NCI-H187 treated with DMSO at 0.1 percent for 48 hours (cell line): ENCODE results near the gene RABL6.
A peak's percentile ranks its signal among the peaks of the same experiment; 100 is the strongest.

ENCODE experiments used
- DNase-seq: peaks from one replicate; lab custom pipeline; 2025; lab: John Stamatoyannopoulos, UW

RABL6 gene

DNA sequence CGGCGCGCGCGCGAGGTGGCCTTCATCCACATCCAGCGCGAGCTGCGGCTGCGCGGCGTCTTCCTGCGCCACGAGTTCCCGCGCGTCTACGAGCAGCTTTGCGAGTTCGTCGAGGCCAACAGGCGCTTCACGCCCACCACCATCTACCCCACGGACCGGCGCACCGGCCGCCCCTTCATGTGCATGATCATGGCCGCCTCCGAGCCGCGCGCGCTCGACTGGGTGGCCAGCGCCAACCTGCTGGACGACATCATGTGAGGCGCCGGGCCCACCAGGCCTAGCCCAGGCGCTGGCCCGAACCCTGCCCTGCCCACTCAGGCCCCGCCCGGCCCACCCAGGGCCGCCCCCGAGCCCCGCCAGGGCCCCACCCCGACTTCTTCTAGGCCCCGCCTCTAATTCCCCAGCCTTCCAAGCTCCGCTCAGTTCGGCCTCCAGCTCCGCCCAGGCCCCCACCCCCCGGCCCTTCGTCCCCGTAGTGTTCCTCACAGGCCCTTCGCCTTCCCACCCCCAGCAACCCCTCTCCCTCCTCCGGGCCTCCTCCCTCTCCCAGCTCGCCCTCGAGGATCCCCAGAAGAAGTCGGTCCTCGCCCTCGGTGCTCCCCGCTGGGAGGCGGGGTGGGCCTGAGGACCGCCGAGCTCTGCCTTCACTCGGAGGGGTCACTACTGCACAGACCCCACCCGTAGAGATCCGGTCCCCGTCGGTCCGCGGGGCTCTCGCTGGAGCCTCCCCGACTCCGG is 39.5 kb downstream of the RABL6 start:
- no peak for DNase-seq

DNA sequence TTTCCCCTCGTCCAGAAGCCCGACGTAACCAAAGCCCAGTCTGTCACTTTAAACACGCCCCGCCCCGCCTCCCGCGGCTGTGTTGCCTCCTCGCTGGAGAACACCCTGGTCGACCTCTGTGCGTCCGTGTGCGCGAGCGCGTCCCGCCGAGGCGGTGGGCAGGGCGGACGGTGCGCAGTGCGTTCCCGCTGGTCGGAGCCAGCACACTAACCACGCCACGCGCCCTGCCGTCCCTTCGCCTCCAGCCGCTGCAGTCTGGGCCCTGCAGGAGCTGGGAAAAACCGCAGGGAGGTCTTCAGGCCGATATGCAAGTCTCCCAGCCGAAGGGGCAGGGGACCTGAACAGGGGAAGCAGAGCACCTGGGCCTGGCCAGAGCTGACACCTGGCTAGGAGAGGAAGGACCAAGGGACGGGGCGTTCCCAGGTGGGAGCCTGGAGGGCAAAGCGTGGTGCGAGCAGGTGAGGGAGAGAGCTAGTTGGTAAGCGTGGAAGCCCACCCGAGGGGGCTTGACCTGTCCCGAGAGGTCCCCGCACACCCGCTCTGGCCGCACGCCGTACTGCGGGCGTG is 40.2 kb downstream of the RABL6 start:
- DNase-seq, result no peak

DNA sequence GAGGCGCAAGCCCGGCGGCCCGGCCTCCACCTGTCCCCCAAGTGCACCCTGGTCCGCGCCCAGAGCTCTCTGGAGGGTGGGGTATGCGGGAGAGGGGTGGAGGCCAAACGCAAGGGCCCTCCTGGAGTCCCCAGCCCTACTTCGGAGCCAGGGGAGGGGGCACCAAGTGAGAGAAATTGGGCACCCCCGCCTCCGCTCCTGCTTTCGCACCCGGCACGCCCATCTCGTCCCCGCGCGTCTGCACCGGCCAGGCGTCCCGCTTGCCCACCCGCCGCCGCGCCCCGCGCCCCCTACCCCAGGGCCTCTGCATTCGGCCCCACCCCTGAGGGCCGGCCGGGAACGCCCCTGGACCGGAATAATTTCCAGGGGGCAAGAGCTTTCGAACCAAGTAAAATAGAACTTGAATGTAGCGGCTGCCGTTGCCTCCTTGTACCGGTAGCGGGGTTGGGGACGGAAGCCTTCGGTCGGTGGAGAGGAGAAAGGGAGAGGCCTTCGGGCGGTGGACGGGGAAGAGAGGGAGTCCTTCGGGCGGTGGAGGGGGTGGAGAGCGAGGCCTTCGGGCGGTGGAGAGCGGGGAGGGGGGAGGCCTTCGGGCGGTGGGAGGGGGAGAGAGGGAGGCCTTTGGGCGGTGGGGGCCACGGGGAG is 40.8 kb downstream of the RABL6 start:
- DNase-seq, result no peak

DNA sequence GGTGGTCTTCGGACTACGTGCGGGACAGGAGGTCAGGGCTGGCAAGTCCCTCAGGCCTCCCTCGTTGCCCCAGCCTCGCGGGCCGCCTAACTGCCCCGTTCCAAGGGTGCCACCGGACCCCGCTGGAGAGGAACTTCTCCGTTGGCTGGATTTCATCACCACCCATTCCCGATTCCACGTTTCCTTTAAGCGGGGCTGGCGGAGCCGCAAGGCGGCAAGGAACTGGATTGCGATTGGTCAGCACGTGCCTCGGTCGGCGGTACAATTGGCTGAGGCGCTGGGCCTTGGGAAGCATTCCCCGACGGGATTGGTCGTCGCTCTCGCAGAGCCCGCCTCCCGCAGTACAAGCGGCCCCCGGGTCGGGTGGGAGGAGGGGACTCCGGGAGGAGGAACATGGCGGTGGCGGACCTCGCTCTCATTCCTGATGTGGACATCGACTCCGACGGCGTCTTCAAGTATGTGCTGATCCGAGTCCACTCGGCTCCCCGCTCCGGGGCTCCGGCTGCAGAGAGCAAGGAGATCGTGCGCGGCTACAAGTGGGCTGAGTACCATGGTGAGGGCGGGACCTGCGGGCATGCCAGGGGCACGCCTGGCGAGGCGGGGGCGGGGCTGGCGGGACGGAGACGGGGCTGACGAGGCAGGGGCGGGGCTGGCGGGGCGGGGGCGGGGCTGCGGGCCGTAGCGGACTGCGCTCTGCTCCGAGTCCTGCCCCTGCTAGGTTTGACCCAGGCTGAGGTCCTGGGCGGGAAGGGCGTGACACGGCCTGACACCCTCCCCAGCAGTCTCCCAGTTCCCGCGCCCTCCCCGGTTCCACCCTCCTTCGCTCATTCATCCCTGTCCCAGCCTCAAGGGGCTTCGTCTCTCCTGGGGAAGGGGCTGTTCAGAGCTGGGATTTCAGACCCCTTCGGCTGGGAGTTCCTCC is 41.6 kb downstream of the RABL6 start, which contains the start of gene PHPT1:
TSS of gene PHPT1 (plus strand) at position 372 of the 922 bp plus-strand sequence. CDS start at position 394, 22 bp downstream.
- peak; percentile 86 for DNase-seq

DNA sequence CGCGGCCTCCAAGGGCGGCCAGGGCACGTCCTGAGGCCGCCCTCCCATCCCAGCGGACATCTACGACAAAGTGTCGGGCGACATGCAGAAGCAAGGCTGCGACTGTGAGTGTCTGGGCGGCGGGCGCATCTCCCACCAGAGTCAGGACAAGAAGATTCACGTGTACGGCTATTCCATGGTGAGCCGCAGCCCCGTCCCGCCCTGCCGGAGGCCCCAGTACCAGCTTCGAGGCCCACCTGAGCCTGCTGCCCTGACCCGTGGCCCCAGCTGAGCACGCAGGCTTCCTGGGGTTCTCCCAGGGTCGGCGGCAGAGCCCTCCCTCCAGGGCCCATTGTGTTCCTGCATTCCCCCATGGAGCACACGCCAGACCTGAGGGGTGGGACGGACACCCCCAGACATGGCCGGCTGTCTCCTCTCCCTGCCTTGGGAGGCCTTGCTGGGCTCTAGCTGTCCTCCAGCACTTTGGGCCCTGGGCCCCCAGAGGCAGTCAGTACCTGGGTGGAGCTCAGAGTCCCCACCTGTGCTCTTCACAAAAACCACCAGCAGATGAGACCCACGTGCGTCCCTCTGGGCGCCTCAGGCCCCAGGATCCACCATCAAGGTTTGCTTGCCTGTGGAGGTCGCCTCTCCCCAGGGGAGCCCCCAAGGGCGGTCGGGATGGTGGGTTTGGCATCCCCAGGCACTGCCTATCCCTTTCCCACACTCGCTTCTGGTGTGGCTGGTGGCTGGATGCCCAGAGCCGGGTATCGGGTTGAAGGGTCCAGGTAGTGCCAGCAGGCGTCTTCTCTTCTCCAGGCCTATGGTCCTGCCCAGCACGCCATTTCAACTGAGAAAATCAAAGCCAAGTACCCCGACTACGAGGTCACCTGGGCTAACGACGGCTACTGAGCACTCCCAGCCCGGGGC is 42.5 kb downstream of the RABL6 start:
- DNase-seq, result no peak

DNA sequence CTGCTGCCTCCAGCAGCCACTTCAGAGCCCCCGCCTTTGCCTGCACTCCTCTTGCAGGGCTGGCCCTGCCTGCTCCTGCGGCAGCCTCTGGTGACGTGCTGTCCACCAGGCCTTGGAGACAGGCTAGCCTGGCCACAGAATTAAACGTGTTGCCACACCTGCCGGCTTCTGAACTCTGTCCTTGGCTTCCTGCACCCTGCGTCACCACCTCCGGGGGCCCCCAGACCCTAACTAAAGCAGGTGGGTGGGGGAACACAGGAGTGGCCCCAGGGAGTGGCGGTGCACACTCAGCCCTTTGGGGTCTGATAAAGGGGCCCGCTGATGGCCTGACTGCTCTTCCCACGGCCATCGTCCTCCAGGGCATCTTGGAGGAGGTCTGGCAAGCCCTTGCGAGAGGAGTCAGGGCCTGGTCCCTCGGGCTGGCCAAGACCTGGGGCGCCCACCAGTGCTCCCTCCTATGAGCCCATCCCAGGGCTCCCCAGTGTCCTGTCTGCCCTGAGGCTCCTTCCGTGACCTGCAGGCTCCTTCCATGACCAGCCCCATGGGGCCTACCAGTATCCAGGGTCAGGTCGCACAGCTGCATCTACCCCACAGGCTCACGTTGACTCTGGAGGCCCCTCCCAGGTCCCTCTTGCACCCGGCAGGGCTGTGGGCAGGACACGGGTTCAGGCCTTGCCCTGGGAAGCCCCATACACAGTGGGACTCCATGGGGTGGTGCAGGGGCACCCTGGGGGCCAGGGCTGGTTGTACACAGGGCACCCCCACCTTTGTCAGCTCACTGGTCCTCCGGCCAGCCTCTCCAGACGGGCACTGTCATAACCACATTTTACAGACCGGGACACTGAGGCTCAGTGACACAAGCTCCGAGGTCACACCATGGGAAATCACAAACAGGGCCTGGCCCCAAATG is 43.4 kb downstream of the RABL6 start:
- DNase-seq, result no peak

DNA sequence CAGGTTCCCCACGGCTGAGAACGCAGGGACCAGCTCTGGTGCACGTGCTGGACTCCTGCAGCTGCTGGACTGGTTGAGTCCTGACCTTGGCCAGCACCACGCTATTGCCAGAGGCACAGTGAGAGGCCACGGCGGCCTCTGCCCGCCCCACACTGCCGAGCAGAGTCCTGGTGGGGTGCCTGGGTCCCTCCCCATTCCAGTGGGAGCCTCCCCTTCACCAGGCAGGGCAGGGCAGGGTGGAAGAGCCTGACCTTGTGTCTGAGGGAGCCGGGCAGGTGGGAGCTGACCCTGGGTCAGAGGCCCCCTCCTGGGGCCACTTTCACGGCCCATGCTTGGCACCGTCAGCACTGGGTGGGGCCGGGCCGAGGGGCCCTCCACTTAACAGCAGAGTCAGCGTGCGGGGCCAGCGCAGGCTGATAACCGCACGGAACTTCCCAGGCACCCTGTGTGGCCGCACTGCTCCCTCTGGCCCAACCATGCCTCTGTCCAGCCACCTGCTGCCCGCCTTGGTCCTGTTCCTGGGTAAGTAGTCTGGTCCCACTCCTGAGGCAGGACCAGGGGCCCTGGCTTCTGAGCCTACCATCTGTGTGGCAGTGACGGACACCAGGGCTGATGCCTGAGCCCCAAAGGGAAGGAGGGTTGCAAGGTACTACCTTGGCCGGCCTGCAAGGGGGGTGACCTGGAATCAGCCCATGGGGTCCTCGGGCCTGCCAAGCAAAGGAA is 44.4 kb downstream of the RABL6 start, which contains the start of gene MAMDC4:
TSS of gene MAMDC4 (plus strand) at position 406 of the 723 bp plus-strand sequence. CDS start at position 477, 71 bp downstream.
- DNase-seq, result no peak

DNA sequence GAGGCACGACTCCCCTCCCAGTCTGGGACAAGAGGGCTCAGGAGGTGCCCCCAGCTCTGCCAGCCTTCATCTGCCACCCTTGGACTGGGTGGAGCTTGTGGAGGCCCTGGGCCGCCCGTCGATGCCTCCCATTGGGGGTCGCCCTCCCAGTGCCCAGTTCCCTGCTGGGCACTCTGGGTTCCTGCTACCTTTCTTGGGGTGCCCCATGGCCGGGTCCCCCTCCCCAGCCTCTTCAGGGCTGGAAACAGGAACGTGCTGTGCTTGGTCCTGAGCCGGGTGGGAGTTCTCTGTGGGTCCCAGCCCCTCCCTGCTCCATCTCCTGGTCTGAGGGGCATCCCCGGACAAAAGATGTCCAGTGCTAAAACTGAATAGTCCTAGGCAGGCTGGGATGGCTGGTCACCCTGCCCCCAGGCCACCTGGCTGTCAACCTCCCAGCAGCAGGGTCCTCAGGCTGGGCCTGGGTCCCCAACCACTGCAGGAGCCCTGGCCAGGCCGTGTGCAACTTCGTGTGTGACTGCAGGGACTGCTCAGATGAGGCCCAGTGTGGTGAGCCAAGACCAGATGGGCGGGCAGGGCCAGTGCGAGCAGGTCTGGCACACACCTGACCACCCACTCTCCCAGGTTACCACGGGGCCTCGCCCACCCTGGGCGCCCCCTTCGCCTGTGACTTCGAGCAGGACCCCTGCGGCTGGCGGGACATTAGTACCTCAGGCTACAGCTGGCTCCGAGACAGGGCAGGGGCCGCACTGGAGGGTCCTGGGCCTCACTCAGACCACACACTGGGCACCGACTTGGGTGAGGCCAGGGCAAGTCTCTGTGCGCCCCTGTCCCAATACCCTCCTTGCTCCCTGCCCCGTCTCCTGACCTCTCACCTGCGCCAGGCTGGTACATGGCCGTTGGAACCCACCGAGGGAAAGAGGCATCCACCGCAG is 45.2 kb downstream of the RABL6 start:
- no peak for DNase-seq

DNA sequence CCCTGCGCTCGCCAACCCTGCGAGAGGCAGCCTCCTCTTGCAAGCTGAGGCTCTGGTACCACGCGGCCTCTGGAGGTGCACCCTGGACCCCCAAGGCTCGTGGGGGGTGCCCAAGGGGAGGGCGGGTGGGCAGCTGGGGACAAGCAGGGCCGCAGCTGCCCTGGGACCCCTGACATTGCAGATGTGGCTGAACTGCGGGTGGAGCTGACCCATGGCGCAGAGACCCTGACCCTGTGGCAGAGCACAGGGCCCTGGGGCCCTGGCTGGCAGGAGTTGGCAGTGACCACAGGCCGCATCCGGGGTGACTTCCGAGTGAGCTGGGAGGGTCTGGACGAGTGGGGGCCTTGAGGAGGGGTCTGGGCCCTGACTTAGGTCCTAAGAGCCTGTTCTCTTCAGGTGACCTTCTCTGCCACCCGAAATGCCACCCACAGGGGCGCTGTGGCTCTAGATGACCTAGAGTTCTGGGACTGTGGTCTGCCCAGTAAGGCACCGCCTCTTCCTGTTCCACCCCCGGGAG is 45.9 kb downstream of the RABL6 start:
- DNase-seq, result no peak

DNA sequence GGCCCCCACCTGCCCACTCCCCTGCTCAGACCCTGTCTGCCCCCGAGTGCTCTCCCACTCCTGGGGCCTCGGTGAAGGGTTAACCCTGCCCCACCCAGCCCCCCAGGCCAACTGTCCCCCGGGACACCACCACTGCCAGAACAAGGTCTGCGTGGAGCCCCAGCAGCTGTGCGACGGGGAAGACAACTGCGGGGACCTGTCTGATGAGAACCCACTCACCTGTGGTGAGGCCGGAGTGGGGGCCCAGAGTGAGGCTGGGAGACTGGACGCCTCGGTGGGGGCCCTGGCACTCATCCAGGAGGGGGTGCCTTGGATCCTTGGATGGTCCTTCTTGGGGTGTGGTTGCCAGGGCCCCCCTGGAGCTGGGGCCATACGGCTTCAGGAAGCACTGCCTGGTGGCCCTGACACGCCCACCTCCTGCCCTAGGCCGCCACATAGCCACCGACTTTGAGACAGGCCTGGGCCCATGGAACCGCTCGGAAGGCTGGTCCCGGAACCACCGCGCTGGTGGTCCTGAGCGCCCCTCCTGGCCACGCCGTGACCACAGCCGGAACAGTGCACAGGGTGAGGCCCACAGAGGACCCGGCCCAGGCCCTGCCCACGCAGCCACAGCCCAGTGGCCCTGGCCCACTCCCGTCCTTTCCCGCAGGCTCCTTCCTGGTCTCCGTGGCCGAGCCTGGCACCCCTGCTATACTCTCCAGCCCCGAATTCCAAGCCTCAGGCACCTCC is 46.5 kb downstream of the RABL6 start:
- no peak for DNase-seq

DNA sequence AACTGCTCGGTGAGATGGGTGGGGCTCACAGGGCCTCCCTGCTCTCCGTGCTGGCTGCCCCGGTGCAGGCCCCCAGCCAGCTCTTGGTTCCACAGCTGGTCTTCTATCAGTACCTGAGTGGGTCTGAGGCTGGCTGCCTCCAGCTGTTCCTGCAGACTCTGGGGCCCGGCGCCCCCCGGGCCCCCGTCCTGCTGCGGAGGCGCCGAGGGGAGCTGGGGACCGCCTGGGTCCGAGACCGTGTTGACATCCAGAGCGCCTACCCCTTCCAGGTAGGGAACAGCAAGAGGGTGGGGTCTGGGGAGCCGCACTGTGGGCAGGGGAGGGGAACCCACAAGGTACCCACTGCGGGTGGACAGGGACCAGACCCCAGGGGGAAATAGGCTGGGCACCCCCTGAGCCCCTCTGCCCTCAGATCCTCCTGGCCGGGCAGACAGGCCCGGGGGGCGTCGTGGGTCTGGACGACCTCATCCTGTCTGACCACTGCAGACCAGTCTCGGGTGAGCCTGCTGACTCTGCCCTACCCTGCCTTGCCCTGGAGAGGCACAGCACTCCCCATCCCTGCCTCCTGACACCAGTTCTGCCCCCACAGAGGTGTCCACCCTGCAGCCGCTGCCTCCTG is 47.2 kb downstream of the RABL6 start:
- DNase-seq, result no peak

DNA sequence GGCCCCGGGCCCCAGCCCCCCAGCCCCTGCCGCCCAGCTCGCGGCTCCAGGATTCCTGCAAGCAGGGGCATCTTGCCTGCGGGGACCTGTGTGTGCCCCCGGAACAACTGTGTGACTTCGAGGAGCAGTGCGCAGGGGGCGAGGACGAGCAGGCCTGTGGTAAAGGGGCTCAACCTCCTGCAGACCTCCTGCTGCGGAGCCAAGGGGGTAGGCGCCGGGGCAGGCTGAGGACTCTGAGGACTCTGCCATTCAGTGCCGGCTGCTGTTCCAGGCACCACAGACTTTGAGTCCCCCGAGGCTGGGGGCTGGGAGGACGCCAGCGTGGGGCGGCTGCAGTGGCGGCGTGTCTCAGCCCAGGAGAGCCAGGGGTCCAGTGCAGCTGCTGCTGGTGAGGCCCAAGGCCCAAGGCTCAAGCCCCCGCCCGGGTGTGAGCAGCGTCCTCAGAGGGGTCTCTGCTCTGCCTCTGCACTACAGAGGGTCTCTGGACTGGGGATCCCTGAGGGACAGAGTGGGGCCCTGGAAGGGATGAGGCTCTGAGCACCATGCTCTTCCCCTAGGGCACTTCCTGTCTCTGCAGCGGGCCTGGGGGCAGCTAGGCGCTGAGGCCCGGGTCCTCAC is 47.8 kb downstream of the RABL6 start:
- no peak for DNase-seq

DNA sequence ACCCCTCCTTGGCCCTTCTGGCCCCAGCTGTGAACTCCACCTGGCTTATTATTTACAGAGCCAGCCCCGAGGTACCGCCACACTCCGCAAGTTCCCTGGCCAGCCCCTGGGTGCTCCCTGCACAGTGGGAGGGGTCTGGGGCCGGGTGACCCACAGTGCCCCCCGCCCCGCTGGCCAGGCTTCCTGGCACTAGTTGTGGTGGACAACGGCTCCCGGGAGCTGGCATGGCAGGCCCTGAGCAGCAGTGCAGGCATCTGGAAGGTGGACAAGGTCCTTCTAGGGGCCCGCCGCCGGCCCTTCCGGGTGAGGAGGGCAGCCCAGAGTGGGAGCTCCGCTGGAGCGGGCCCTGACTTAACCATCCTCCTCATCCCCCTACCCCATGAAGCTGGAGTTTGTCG is 48.3 kb downstream of the RABL6 start:
- no peak for DNase-seq

DNA sequence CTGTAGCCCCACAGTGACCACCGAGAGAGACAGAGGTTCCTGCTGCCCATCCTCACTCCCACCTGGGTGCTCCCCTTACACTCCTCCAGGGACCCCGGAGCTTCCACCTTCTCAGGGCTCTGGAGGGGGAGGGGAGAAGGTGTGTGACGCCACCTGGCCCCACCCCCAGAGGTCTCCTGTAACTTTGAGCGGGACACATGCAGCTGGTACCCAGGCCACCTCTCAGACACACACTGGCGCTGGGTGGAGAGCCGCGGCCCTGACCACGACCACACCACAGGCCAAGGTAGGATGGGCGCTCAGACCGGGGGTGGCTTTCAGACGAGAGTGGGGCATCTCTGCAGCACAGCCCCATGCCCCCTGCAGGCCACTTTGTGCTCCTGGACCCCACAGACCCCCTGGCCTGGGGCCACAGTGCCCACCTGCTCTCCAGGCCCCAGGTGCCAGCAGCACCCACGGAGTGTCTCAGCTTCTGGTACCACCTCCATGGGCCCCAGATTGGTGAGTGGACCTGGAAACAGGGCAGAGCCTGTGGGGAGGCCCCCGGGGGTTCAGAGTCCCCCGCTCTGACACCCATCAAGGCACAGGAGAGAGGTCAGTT is 48.9 kb downstream of the RABL6 start:
- DNase-seq, result no peak

DNA sequence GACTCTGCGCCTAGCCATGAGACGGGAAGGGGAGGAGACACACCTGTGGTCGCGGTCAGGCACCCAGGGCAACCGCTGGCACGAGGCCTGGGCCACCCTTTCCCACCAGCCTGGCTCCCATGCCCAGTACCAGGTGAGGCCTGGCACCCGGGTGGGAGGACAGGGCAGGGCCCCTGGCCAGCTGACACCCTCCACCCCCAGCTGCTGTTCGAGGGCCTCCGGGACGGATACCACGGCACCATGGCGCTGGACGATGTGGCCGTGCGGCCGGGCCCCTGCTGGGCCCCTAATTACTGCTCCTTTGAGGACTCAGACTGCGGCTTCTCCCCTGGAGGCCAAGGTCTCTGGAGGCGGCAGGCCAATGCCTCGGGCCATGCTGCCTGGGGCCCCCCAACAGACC is 49.4 kb downstream of the RABL6 start:
- DNase-seq, result no peak
